Trophoblast cell (in vitro differentiated cells and primary cell): ENCODE data around the gene CNOT11.
A peak's percentile ranks its signal among the peaks of the same experiment; 100 is the strongest.
"Not testable (repeated sequence)": the region's sequence is repeated elsewhere in the genome, so short reads cannot be mapped to it uniquely, and the experiment has no call there.

ENCODE experiments used
- DNase-seq, 2 donors: peaks; one replicate each; pipeline ENCODE4 v3.0.0-alpha.2; 2016
- H2AFZ ChIP-seq: 2 replicates; pipeline ENCODE4 v1.6.1; 2013; ENCODE audit warnings: low read length, moderate library complexity, mild to moderate bottlenecking; ENCODE audit not compliant: insufficient read depth, poor library complexity
- H2AK5ac ChIP-seq: 2 replicates; pipeline ENCODE4 v1.6.1; 2013; ENCODE audit warnings: mild to moderate bottlenecking, low read length
- H2BK120ac ChIP-seq: 2 replicates; pipeline ENCODE4 v1.6.1; 2013; ENCODE audit warnings: low read length, mild to moderate bottlenecking, moderate library complexity; ENCODE audit not compliant: insufficient read depth, poor library complexity
- H2BK12ac ChIP-seq: 2 replicates; pipeline ENCODE4 v1.6.1; 2013; ENCODE audit warnings: mild to moderate bottlenecking, low read length, moderate library complexity
- H2BK5ac ChIP-seq: 2 replicates; pipeline ENCODE4 v1.6.1; 2013; ENCODE audit warnings: low read length, low read depth, moderate library complexity, mild to moderate bottlenecking; ENCODE audit not compliant: poor library complexity
- H3K14ac ChIP-seq: 2 replicates; pipeline ENCODE4 v1.6.1; 2013; ENCODE audit warnings: mild to moderate bottlenecking, low read length
- H3K18ac ChIP-seq: 2 replicates; pipeline ENCODE4 v1.6.1; 2013; ENCODE audit warnings: mild to moderate bottlenecking, low read length
- H3K23ac ChIP-seq: 2 replicates; pipeline ENCODE4 v1.6.1; 2013; ENCODE audit warnings: low read length
- H3K27ac ChIP-seq: 2 replicates; pipeline ENCODE4 v1.5.1; 2013; ENCODE audit warnings: low read depth, mild to moderate bottlenecking, inconsistent platforms, low read length, moderate library complexity
- H3K27me3 ChIP-seq: 2 replicates; pipeline ENCODE4 v1.6.1; 2013; ENCODE audit warnings: inconsistent platforms, mild to moderate bottlenecking, low read length, moderate library complexity; ENCODE audit not compliant: insufficient read depth
- H3K36me3 ChIP-seq, 2 experiments: 1 replicate in 1 of 2; 2 replicates in 1 of 2; pipeline ENCODE4 v1.6.1; 2013; ENCODE audit warnings: low read length in 2 of 2, mild to moderate bottlenecking in 2 of 2, moderate library complexity in 1 of 2; ENCODE audit not compliant: insufficient read depth in 2 of 2, control insufficient read depth in 1 of 2
- H3K4ac ChIP-seq: 2 replicates; pipeline ENCODE4 v1.6.1; 2013; ENCODE audit warnings: low read depth, mild to moderate bottlenecking, low read length, moderate library complexity
- H3K4me1 ChIP-seq, 2 experiments: 1 replicate in 1 of 2; 2 replicates in 1 of 2; pipeline ENCODE4 v1.6.1; 2013; ENCODE audit warnings: low read length in 2 of 2, mild to moderate bottlenecking in 2 of 2, moderate library complexity in 1 of 2; ENCODE audit not compliant: insufficient read depth in 2 of 2, control insufficient read depth in 1 of 2
- H3K4me2 ChIP-seq: 2 replicates; pipeline ENCODE4 v1.6.1; 2013; ENCODE audit warnings: inconsistent platforms, mild to moderate bottlenecking, low read length, moderate library complexity
- H3K4me3 ChIP-seq: 2 replicates; pipeline ENCODE4 v1.5.1; 2013; ENCODE audit warnings: mild to moderate bottlenecking, low read depth, low read length, inconsistent platforms
- H3K79me1 ChIP-seq: one replicate; pipeline ENCODE4 v1.6.1; 2013; ENCODE audit warnings: low read length
- H3K79me2 ChIP-seq: 2 replicates; pipeline ENCODE4 v1.6.1; 2013; ENCODE audit warnings: low read length, mild to moderate bottlenecking; ENCODE audit not compliant: control insufficient read depth, insufficient read depth, poor library complexity
- H3K9ac ChIP-seq: 2 replicates; pipeline ENCODE4 v1.6.1; 2013; ENCODE audit warnings: mild to moderate bottlenecking, low read length
- H3K9me3 ChIP-seq: 2 replicates; pipeline ENCODE4 v1.6.1; 2013; ENCODE audit warnings: low read depth, mild to moderate bottlenecking, control low read depth, inconsistent platforms, low read length; ENCODE audit not compliant: insufficient read depth
- H4K12ac ChIP-seq: 2 replicates; pipeline ENCODE4 v1.6.1; 2013; ENCODE audit warnings: low read depth, mild to moderate bottlenecking, low read length, moderate library complexity
- H4K8ac ChIP-seq: 2 replicates; pipeline ENCODE4 v1.6.1; 2013; ENCODE audit warnings: low read depth, mild to moderate bottlenecking, low read length, moderate library complexity
- H4K91ac ChIP-seq: one replicate; pipeline ENCODE4 v1.6.1; 2013; ENCODE audit warnings: low read depth, mild to moderate bottlenecking, low read length, moderate library complexity
- WGBS: extraction: QIAGEN DNeasy Blood & Tissue Kit; methylation state at CpG from one replicate; pipeline ENCODE4 v1.1.7; 2013; ENCODE audit warnings: missing lambda C conversion rate; ENCODE audit not compliant: insufficient read length, insufficient coverage; ENCODE audit errors: extremely low coverage; 5-methylcytosine and 5-hydroxymethylcytosine counted together

Gene CNOT11

DNA sequence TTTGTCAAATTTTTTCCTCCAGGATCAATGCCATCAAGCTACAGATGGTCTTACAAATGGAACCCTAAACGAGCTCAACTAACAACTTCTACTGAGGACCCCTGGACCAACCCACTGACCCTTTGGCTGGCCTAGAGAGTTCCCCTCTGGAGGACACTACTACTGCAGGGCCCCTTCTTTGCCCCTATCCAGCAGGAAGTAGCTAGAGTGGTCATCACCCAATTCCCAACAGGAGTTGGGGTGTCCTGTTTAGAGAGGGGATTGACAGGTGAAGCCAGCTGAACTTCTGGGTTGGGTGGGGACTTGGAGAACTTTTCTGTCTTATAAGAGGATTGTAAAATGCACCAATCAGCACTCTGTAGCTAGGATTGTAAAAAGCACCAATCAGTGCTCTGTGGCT lies 16.7 kb upstream of the CNOT11 start:
- H4K91ac ChIP-seq, DNase-seq, H3K4me3 ChIP-seq, H3K36me3 ChIP-seq, H3K79me2 ChIP-seq, H3K4me2 ChIP-seq, H3K27me3 ChIP-seq, H3K4ac ChIP-seq, H2BK5ac ChIP-seq, H3K79me1 ChIP-seq, H3K27ac ChIP-seq, H3K18ac ChIP-seq, H3K14ac ChIP-seq, H3K9me3 ChIP-seq, H3K4me1 ChIP-seq, H4K8ac ChIP-seq, H2AFZ ChIP-seq, H2AK5ac ChIP-seq, H2BK12ac ChIP-seq, H2BK120ac ChIP-seq, H3K23ac ChIP-seq, H4K12ac ChIP-seq, H3K9ac ChIP-seq: not testable (repeated sequence)
- no CpG with 5 or more reads among the region's 1 CpG for WGBS

DNA sequence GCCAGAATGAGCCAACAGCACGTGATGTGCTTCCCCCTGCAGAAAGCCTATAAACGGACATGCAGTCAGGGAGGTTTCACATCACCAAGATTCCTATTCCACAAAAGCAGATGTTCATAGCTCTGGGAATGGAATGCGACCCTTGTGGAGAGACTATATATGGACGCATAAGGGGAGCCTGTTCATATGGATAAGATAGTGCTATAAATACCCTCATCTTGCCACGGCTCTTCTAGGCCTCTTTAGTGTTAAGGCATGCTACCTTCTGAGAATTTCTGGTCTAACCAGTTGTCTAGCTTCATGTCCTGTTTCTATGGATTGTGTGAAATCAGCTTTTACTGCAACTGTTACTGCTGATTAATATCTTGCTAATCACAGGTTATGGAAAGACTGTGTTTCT lies 14.7 kb upstream of the CNOT11 start:
- H3K27me3 ChIP-seq, H3K23ac ChIP-seq, H3K4me1 ChIP-seq, H3K36me3 ChIP-seq, H4K91ac ChIP-seq, H3K79me2 ChIP-seq, H2AK5ac ChIP-seq, H2AFZ ChIP-seq, H4K12ac ChIP-seq, H2BK5ac ChIP-seq, H3K4me2 ChIP-seq, H2BK120ac ChIP-seq, H3K18ac ChIP-seq, H3K9me3 ChIP-seq, H4K8ac ChIP-seq, H3K9ac ChIP-seq, H3K4ac ChIP-seq, H3K27ac ChIP-seq, H3K79me1 ChIP-seq, H3K14ac ChIP-seq, H3K4me3 ChIP-seq, H2BK12ac ChIP-seq: not testable (repeated sequence)
- DNase-seq, result peak; percentile 58 to 86
- WGBS, result no CpG with 5 or more reads among the region's 5 CpGs

DNA sequence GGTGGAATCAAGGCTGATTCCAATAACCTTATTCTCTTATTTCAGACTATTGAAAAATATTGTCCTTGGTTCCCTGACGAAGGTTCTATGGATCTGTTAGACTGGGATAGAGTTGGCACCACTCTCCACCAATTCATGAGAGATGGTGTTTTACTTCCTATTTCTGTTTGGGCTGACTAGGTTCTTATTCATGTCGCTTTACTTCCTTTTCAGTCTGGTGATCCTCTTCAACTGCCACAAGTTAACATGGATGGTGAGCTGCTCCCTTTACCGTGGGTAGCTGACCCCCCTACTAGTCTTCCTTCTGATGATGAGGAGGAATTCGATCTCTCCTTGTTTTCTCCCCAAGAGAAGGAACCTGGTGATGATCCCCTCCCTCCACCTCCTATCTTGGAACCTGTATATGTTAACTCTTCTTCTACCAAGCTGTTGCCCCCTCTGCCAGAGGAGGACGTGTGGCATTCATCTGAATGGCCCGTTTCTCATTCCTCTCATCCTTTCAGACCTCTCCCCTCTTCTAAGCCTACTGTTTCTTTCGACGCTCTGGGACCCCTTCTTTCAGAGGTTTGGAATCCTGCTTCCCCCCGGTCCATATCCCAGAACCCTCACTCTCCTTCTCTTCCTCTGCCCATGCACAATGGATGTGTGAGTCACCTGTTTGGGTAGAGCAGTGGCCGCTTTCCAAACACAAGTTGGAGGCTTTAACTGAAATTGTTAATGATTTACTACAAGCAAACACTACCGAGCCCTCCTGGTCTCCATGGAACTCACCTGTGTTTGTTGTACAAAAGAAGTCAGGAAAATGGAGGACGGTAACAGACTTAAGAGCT lies 13.5 kb upstream of the CNOT11 start:
- no peak overlapping the region for H3K14ac ChIP-seq
- no peak for DNase-seq
- H4K8ac ChIP-seq, result no peak overlapping the region

DNA sequence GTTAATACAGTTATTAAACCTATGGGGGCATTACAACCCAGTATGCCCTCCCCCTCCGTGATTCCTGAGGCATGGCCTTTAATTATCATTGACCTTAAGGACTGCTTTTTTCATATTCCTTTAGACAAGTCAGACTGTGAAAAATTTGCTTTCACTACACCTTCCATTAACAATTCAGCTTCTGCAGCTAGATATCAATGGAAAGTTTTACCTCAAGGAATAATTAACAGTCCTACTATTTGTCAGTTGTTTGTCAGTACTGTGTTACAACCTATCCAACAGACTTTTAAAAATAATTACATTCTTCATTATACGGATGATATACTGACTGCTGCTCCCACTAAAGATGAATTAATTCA lies 12.9 kb upstream of the CNOT11 start:
- not testable (repeated sequence) for H3K27me3 ChIP-seq, H3K4me2 ChIP-seq, H3K18ac ChIP-seq, H3K9ac ChIP-seq, H3K27ac ChIP-seq, H4K8ac ChIP-seq, H2BK120ac ChIP-seq, H3K4ac ChIP-seq, H4K12ac ChIP-seq, H3K9me3 ChIP-seq, H2BK5ac ChIP-seq, H3K14ac ChIP-seq, H3K79me2 ChIP-seq, H2BK12ac ChIP-seq, H2AFZ ChIP-seq, H3K36me3 ChIP-seq, H3K79me1 ChIP-seq, H4K91ac ChIP-seq, DNase-seq, H3K23ac ChIP-seq, H3K4me1 ChIP-seq, H2AK5ac ChIP-seq, H3K4me3 ChIP-seq
- WGBS, result no CpG with 5 or more reads among the region's 2 CpGs

More for the DNA sequence above, 13.5 kb upstream of the CNOT11 start:
- Histone ChIP-seq H4K12ac (no peak overlapping the region), H3K18ac (no peak overlapping the region), H3K36me3 (no peaks in the 10 kb centered on the region), H3K9ac (no peak overlapping the region), H3K4me2 (no peak overlapping the region), H3K4me3 (no peak overlapping the region), H3K27ac (no peak overlapping the region), H2BK5ac (no peak overlapping the region), H2AK5ac (no peak overlapping the region), H2AFZ (no peak overlapping the region), H2BK12ac (no peak overlapping the region), H3K79me2 (no peaks in the 10 kb centered on the region), H3K4ac (no peak overlapping the region), H4K91ac (no peak overlapping the region), H3K23ac (no peak overlapping the region), H3K4me1 (peaks cover 0 to 2% of the 10 kb centered on the region in 2 experiments), H2BK120ac (no peak overlapping the region), H3K79me1 (no peaks in the 10 kb centered on the region), H3K9me3 (no peaks in the 10 kb centered on the region), H3K27me3 (no peaks in the 10 kb centered on the region)
- WGBS, result no CpG with 5 or more reads among the region's 12 CpGs
